Skin epidermis (tissue), 12 donors: Measurements from ENCODE around the gene CHD9.
"Not testable (repeated sequence)": the region's sequence is repeated elsewhere in the genome, so short reads cannot be mapped to it uniquely, and the experiment has no call there.

Experiments
- H3K27ac ChIP-seq, 21 experiments: fragments of 200-600 bp; sonication (generic) in 11 of 21; one replicate each; pipeline ENCODE4 v1.5.0; 2020; ENCODE audit warnings: mild to moderate bottlenecking in 3 of 21, inconsistent platforms in 2 of 21, moderate library complexity in 2 of 21
- H3K4me3 ChIP-seq, 7 experiments: fragments of 200-600 bp; sonication (generic) in 2 of 7; one replicate each; pipeline ENCODE4 v1.5.0; 2020; ENCODE audit warnings: inconsistent platforms in 2 of 7, mild to moderate bottlenecking in 2 of 7, moderate library complexity in 1 of 7

Gene CHD9

DNA sequence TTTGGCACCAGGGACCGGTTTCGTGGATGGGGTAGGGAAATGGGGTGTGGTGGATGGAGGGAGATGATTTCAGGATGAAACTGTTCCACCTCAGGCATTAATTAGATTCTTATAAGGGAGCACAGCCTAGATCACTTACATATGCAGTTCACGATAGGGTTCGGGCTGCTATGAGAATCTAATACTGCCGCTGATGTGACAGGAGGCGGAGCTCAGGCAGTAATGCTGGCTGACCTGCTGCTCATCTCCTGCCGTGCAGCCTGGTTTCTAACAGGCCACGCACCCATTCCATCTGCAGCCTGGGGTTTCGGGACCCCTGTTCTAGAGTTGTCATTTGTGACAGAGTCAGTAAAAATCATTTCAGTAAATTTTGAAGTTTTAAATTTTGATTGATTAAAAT is 99.7 kb downstream of the CHD9 start:
- H3K4me3 ChIP-seq: no peak overlapping the region
- peak overlapping the region in 1 of 21 experiments; percentile 15 for H3K27ac ChIP-seq

DNA sequence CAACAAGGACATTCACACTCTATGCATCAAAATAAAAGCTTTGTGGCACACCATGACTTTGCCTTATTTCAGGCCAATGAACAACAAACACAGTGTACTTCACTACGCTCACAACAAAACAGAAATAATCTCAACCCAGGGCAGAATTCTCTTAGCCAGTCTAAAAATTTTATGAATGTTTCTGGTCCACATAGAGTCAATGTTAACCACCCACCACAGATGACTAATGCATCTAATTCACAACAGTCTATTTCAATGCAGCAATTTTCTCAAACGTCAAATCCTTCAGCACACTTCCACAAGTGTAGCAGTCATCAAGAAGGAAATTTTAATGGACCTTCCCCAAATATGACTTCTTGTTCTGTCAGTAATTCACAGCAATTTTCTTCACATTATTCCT is 101.7 kb downstream of the CHD9 start:
- no peak overlapping the region for H3K27ac ChIP-seq
- no peak overlapping the region for H3K4me3 ChIP-seq

DNA sequence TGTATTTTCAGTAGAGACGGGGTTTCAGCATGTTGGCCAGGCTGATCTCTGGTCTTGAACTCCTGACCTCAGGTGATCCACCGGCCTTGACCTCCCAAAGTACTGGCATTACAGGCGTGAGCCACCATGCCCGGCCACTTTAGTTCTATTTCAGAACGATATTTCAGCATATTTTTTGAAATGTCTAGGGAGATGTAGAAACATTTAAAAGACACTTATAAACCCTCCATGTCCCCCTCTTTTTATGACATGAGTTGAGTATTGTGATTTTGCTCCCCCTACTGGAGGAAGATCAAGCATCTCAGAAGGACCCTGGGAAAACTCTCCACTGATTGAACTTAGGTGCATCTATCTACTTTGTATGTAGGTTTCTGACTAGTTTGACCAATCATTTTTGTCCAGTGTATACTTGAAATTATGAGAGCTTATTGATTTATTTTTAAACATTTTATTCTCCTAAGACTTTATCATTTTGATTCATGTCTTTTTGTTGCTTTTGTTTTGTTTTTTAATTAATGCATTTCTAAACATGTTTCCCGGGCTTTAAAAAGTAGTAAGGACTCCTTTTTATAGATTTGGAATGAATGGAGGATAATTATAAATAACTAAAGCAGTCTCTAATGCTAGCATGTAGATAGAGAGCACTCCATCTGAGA is 105.1 kb downstream of the CHD9 start:
- no peak overlapping the region for H3K27ac ChIP-seq

DNA sequence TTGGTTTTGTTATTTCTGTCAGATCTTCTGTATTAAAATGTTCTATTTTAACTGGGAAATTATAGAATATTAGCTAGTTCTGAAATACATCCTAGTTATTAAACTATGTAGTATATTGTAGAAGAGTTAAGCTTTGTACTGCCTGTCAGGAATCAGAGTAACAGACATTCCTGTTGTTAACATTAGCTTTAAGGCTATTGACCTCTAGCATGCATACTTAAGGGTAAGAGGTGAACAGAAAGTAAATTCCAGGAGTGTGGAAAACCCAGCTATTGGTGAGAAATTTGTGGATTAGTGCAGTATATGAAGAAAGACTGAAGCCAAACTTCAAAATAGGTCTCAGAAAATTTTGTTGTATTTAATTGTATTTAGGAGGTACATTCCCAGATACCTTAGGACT is 111.3 kb downstream of the CHD9 start:
- no peak overlapping the region for H3K27ac ChIP-seq
- H3K4me3 ChIP-seq: no peak overlapping the region

More for the DNA sequence above, 105.1 kb downstream of the CHD9 start:
- H3K4me3 ChIP-seq: no peak overlapping the region

DNA sequence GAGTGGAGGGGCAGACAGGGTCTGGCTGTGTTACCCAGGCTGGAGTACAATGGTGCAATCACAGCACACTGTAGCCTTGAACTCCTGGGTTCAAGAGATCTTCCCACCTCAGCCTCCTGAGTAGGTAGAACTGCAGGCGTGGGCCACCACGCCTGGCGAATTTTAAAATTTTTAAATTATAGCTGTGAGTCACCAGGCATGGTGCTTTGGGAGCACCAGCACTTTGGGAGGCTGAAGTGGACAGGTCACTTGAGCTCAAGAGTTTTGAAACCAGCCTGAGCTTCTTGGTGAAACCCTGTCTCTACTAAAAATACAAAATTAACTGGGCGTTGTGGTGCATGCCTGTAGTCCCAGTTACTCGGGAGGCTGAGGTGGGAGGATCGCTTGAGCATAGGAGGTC is 114.0 kb downstream of the CHD9 start:
- H3K27ac ChIP-seq: no peak overlapping the region
- H3K4me3 ChIP-seq: no peak overlapping the region

DNA sequence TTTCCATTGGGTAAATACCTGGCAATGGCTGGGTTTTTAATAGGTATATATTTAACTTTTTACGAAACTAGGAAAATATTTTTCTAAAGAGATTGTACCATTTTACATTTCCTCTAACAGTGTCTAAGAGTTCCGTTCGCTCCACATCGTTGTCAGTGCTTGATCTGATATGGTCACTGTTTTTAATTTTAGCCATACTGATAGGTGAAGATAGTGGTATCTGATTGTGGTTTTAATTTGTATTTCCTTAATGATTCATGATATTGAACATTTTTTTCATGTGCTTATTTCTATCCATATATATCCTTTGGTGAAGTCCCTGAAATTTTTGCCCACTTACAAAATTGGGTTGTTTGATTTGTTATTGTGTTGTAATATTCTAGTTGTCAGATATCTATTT is 117.7 kb downstream of the CHD9 start:
- Histone ChIP-seq H3K4me3 (no peak overlapping the region), H3K27ac (no peak overlapping the region)

DNA sequence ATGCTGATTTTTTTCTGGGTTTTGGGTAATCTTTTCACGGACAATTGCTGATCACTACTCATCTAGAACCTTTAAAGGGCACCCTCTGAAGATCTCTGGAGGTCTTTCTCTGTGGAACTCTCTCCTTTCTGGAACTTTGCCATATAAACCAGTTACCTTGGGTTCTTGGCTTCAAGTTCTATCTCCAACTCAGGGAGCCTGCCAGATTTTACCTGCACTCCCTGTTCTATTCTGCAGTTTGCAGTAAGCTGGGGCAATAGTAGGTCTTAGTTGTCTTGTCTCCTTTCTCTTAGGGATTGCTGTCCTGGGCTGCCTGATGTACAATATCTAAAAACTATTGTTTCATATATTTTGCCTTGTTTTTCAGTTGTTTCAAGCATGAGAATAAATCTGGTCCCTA is 120.3 kb downstream of the CHD9 start:
- Histone ChIP-seq H3K4me3 (no peak overlapping the region), H3K27ac (no peak overlapping the region)

DNA sequence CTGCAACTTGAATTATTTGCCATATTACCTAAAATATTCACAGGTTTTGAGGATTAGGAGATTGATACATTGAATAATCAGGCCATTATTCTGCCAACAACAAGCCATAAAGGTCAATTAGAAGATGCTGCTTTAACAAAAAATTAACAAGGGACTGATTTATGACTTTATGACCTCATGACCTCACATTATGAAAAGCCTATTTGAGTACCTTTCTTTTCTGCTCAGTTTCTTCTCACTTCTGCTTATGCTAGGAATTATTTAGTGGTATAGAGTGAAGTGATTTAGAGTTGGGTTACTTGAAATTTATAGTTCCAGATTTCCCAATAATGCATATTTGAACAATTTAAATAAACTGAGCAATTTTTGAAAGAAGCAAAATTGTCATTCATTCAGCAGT is 121.6 kb downstream of the CHD9 start:
- Histone ChIP-seq H3K27ac (no peak overlapping the region), H3K4me3 (no peak overlapping the region)

DNA sequence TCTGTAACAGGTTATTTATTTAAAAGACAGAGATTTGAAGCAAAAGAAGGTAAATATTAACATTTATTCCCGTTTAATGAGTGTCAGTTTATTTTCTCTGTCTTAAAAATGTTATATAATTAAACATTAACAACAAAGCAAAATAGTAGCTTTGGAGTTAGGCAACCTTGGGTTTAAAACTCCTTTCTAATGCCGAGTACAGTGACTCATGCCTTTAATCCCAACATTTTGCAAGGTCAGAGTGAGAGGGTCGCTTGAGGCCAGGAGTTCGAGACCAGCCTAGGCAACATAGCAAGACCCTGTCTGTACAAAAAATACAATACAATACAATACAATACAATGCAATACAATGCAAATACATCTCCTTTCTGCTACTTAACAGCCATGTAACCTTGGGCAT is 128.7 kb downstream of the CHD9 start:
- Histone ChIP-seq H3K4me3 (no peak overlapping the region), H3K27ac (no peak overlapping the region)

DNA sequence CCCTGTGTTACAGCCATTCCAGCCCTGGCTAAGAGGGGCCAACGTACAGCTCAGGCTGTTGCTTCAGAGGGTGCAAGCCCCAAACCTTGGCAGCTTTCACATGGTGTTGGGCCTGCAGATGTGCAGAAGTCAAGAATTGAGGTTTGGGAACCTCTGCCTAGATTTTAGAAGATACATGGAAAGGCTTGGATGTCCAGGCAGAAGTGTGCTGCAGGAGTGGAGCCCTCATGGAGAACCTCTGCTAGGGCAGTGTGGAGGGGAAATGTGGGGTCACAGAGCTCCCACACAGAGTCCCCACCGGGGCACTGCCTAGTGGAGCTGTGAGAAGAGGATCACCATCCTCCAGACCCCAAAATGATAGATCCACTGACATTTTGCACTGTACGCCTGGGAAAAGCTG is 130.9 kb downstream of the CHD9 start:
- H3K4me3 ChIP-seq, H3K27ac ChIP-seq: not testable (repeated sequence)

DNA sequence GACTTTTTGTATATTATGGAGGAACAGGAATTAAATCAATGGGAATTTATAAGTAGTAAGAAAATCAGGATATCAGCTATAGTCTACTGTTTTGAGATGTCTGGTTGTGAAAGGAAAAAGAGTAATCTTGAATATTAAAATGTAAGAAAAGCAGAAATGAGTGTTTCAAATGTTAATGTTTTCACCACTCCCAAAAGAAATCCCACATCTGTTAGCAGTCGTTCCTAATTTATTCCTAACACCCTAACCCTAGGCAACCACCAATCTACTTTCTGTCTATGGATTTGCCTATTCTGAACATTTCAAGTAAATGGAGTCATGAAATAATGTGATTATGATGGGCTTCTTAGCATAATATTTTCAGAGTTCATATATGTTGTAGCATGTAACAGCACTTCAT is 133.0 kb downstream of the CHD9 start:
- H3K4me3 ChIP-seq: no peak overlapping the region
- H3K27ac ChIP-seq: no peak overlapping the region

DNA sequence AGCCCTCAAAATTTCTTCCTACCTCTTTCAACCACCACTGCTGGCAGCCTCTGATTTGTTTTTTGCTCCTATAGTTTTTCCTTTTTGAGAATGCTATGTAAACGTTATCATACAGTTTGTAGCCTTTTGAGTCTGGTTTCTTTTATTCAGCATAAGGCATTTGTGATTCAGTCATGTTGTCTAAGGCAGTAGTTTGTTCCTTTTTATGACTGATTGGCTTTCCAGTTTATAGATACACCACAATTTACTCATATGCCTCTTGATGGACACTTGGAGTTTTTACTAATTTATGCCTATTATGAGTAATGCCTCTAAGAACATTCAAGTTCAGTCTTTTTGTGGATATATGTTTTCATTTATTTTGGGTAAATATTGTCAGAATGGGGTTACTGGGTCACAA is 136.6 kb downstream of the CHD9 start:
- Histone ChIP-seq H3K4me3 (no peak overlapping the region), H3K27ac (no peak overlapping the region)

DNA sequence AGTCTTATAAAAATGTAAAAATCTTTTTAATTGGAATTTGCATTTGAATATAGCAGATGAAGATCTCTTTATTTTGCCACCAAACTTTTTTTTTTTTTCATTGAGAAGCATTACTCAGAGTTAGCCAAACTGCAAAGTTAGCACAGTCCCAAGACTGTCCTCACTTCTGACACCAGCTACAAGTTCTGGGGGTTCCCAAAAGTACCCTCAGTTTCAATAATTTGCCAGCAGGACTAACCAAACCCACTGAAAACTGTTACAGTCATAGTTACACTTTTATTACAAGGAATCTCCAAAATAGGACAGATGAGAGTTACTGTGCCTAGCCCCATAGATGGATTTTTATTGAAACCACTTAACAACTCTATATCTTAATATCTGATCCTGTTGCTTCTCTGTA is 144.1 kb downstream of the CHD9 start:
- Histone ChIP-seq H3K27ac (no peak overlapping the region), H3K4me3 (no peak overlapping the region)

DNA sequence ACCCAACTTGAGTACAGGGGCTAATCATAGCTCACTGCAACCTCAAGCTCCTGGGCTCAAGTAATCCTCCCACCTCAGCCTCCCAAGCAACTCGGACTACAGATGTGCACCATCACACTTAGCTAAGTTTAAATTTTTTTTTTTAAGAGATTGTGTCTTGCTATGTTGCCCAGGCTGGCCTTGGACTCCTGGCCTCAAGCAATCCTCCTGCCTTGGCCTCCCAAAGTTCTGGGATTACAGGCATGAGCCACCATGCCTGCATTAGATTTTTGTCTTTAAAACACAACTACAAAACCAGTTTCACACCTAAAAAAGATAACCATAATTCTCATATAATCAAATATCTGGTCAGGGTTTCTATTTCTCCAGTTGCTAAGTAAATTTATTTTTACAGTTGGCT is 147.1 kb downstream of the CHD9 start:
- no peak overlapping the region for H3K4me3 ChIP-seq
- no peak overlapping the region for H3K27ac ChIP-seq

DNA sequence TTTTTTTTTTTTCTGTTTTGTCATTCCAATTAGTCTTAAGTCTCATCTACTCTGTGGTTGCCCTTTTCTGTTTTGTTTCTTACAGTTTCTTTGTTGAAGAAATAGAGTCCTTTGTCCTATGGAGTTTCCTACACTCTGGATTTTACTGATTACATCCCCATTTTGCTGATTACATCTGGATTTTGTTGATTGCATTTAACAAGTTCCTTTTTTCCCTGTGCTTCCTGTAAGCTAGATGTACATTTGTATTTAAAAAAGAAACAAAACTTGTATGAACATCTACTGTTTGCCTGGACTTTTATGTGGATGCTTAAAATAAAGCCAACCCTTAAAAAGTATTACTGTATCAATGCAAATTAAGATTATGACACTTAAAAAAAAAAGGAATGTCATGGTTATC is 147.6 kb downstream of the CHD9 start:
- Histone ChIP-seq H3K4me3 (no peak overlapping the region), H3K27ac (no peak overlapping the region)

DNA sequence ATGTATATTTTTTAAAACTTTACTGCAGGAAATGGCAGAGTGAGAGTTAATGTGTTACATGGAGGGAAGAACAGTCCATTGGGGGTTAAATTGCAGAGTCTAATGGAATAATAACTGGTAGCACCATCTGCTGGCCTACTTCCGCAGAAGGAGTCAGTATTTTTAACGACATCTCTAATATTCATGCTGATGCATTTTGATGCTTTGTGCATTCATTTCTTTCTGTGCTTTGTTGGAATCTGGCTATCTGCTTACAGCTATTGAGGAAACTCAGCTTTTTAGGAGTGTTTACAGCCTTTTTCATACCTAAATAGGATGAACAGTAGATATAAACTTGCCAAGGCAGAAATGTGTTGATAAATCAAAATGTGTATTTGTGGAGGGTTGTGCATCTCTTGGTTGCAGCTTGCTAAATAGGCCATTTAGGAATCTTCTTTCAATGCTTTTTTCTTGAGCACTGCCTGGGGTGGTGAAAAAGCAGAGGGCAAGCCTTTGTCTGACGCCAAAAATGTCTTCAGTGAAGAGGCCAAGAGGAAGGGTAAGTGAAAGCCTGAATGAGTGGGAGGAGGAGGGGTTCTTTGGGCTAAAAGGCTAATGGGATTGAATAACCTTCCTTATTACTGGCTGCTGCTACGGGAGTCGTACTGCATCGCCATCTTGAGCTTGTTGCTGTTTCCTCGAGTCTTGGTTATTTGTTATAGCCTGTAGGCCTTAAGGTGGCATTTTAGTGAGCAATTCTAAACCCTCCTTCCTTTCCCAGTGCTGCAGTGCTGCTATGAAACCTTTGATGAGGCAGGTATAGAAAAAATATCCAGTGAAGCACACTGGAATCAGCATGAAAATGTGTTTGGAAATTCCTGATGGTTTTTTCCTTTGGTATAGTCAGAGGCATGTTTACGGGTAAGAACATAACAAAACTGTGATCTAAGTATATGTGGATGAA is 153.3 kb downstream of the CHD9 start:
- Histone ChIP-seq H3K4me3 (peak overlapping the region; percentile 6 to 36 (median 20)), H3K27ac (peak overlapping the region in 20 of 21 experiments; percentile 2 to 89 (median 80))

DNA sequence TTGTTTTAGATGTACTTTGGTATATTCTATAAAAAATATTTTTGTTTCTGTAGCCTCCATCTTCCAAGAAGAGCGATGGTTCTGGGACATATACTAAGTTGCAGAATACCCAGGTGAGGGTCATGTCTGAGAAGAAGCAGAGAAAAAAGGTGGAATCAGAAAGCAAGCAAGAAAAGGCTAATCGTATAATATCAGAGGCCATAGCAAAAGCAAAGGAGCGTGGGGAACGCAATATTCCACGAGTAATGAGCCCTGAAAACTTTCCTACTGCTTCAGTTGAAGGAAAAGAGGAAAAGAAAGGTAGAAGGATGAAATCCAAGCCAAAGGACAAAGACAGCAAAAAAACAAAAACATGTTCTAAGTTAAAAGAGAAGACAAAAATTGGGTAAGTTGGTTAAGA is 154.6 kb downstream of the CHD9 start:
- peak overlapping the region in 5 of 7 experiments; percentile 0 to 36 (median 20) for H3K4me3 ChIP-seq
- peak overlapping the region in 15 of 21 experiments; percentile 2 to 87 (median 80) for H3K27ac ChIP-seq

DNA sequence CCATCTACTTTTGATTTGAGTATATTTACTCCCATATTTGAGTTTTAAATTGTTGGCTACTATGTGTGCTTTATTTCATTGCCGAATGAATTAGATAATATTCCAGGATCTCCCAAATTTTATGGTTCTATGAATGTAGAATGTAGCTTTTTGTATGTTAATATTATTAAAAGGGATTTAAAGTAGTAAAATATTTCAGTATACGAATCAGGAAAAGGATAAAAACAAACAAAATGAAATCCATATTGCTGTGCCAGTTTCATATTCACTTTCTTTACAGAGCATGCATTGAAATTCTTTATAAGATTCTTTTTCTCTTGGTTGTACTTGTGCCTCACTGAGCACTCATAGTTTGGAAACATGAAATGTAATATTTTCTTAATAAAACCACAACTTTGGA is 155.1 kb downstream of the CHD9 start:
- Histone ChIP-seq H3K27ac (peak overlapping the region in 15 of 21 experiments; percentile 2 to 87 (median 80)), H3K4me3 (peak overlapping the region in 5 of 7 experiments; percentile 0 to 36 (median 20))

DNA sequence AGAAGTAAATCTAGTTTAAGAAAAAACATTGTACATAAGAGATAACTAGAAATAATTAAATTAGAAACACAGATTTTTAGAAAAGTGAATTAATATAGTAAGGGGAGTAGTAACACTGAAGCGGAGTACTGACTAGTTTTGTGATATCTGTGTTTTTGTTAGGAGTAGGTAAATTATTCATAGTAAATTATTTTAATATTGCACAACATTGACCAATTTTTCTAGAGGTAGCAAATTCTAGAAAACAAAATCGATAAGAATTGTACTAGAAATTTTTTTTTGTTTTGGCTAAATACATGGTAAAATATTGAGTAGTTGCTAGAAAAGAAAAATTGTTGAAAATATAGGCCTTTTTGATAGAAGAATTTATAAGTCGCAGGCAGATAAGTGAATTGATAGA is 156.5 kb downstream of the CHD9 start:
- peak overlapping the region in 1 of 7 experiments; percentile 9 for H3K4me3 ChIP-seq
- peak overlapping the region in 1 of 21 experiments; percentile 6 for H3K27ac ChIP-seq

DNA sequence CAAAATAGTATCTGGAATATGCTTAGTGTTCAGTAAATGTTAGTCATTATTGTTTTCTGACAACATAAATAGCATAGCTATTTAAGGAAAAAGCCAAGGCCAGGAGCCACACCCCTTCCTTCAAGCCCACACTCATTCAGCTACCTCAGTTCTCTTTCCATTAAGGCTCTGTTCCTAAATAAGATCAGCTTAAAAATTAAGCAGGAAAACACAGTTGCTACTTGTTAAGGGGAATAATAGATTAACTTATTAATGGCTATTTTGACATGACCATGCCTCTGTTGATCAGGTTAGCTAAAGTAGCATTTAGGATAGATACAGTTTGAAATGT is 158.1 kb downstream of the CHD9 start:
- Histone ChIP-seq H3K27ac (peak overlapping the region in 1 of 21 experiments; percentile 38), H3K4me3 (no peak overlapping the region)

DNA sequence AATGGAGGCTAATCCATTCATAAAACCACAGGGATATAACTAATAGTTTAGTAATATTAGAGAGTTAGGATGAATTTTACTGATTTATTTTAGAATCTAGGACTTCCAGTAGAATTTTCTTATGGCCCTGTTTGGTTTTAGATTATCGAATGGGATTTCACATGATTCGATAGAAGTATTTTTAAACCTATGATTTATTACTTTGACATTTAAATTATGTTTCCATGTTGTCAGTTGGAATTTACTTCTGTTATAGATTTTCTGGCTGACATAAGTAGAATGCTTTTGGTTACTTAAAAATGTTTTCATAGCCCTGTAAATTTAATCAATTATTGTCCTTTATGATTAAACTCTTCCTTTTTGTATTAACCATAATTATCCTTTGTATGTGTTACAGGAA is 158.8 kb downstream of the CHD9 start:
- Histone ChIP-seq H3K27ac (peak overlapping the region in 1 of 21 experiments; percentile 38), H3K4me3 (no peak overlapping the region)
